GM21786 (cell line): ENCODE measurements around the gene SRC.

ENCODE experiments used
- ATAC-seq: cut with Tn5 transposase; IDR thresholded peaks from one replicate; pipeline ENCODE4 v1.9.1; 2021; ENCODE audit not compliant: unreplicated experiment

The SRC gene

GRCh38 chr20:37314617-37315016 is 31.3 kb upstream of the SRC start:
- ATAC-seq = no peak

- no peak for ATAC-seq
Observed at GRCh38 chr20:37315021-37315451, 30.9 kb upstream of the SRC start.

- ATAC-seq = peak; percentile 54
Observed at GRCh38 chr20:37315452-37316110, 30.4 kb upstream of the SRC start.

GRCh38 chr20:37316116-37316774 is 29.7 kb upstream of the SRC start:
- peak; percentile 73 for ATAC-seq

- ATAC-seq = no peak
Observed at GRCh38 chr20:37316775-37317170, 29.2 kb upstream of the SRC start.

- no peak for ATAC-seq
Observed at GRCh38 chr20:37317316-37317715, 28.6 kb upstream of the SRC start.

- ATAC-seq = no peak
Observed at GRCh38 chr20:37317994-37318640, 27.8 kb upstream of the SRC start.

GRCh38 chr20:37319151-37319671 is 26.7 kb upstream of the SRC start:
- no peak for ATAC-seq

- ATAC-seq = no peak
Observed at GRCh38 chr20:37323985-37324384, 22.0 kb upstream of the SRC start.

- ATAC-seq = no peak
Observed at GRCh38 chr20:37325206-37325605, 20.7 kb upstream of the SRC start.

- ATAC-seq = no peak
Observed at GRCh38 chr20:37326666-37327065, 19.3 kb upstream of the SRC start.

GRCh38 chr20:37327748-37328147 is 18.2 kb upstream of the SRC start:
- ATAC-seq = no peak

- no peak for ATAC-seq
Observed at GRCh38 chr20:37328149-37328945, 17.6 kb upstream of the SRC start.

- no peak for ATAC-seq
Observed at GRCh38 chr20:37329481-37330165, 16.3 kb upstream of the SRC start.

GRCh38 chr20:37330316-37330715 is 15.6 kb upstream of the SRC start:
- ATAC-seq = no peak

- no peak for ATAC-seq
Observed at GRCh38 chr20:37331060-37331857, 14.7 kb upstream of the SRC start.

GRCh38 chr20:37333130-37333847 is 12.7 kb upstream of the SRC start:
- ATAC-seq = no peak

GRCh38 chr20:37333848-37334318 is 12.1 kb upstream of the SRC start:
- no peak for ATAC-seq

GRCh38 chr20:37334450-37334849 is 11.5 kb upstream of the SRC start:
- no peak for ATAC-seq
